Naive thymus-derived CD4-positive, alpha-beta T cell (primary cell): ENCODE data around the gene IQGAP2. TPM values are rescaled to one million over a fixed set of nuclear protein-coding genes. Genes with fewer than 3 reads are reported as not detected.

ENCODE experiments used
- ATAC-seq: fragments of 150-1000 bp; cut with Tn5 transposase; 2 replicates; pipeline ENCODE4 v1.10.0; 2021; ENCODE audit warnings: mild to moderate bottlenecking, moderate library complexity
- CTCF ChIA-PET: fragments of 350-600 bp; sonication (Branson Sonifier 250); formaldehyde crosslinking; loops from one replicate; lab custom pipeline; 2021; ENCODE audit warnings: antibody characterized with exemption; lab: Charles Lee
- POLR2A ChIA-PET: fragments of 350-600 bp; sonication (Branson Sonifier 250); formaldehyde crosslinking; loops from one replicate; lab custom pipeline; 2021; ENCODE audit warnings: antibody characterized with exemption, inconsistent platforms; lab: Charles Lee
- DNase-seq, 9 donors: peaks; one replicate each; pipeline versions ENCODE4 v3.0.0 to v3.0.0-alpha.2; 2020 to 2022; ENCODE audit warnings: mixed read lengths in 1 of 9
- H3K27ac ChIP-seq: one replicate; pipeline ENCODE4 v1.7.0; 2013; ENCODE audit warnings: mild to moderate bottlenecking, low read depth, low read length, moderate library complexity
- H3K27me3 ChIP-seq, 2 donors: one replicate each; pipeline ENCODE4 v1.7.0; 2013; ENCODE audit warnings: low read length in 2 of 2, mild to moderate bottlenecking in 2 of 2, moderate library complexity in 2 of 2; ENCODE audit not compliant: control insufficient read depth in 2 of 2, insufficient read depth in 2 of 2
- H3K36me3 ChIP-seq, 3 experiments: 1 replicate in 2 of 3; 2 replicates in 1 of 3; pipeline ENCODE4 v1.7.0; 2013; ENCODE audit warnings: low read length in 3 of 3, mild to moderate bottlenecking in 3 of 3, moderate library complexity in 1 of 3; ENCODE audit not compliant: insufficient read depth in 3 of 3, control insufficient read depth in 2 of 3
- H3K4me1 ChIP-seq, 2 donors: one replicate each; pipeline ENCODE4 v1.7.0; 2013; ENCODE audit warnings: low read length in 2 of 2, mild to moderate bottlenecking in 2 of 2, moderate library complexity in 1 of 2; ENCODE audit not compliant: control insufficient read depth in 2 of 2, insufficient read depth in 2 of 2
- H3K4me3 ChIP-seq: 2 replicates; pipeline ENCODE4 v1.7.0; 2013; ENCODE audit warnings: mild to moderate bottlenecking, low read length
- H3K9me3 ChIP-seq, 3 experiments: 1 replicate in 2 of 3; 2 replicates in 1 of 3; pipeline ENCODE4 v1.7.0; 2013; ENCODE audit warnings: low read length in 3 of 3; ENCODE audit not compliant: control insufficient read depth in 2 of 3
- H3K27ac Mint-ChIP-seq, 9 donors: one replicate each; pipeline ENCODE4 v1.8.0; 2020 to 2022; ENCODE audit warnings: mixed read lengths in 9 of 9, mild to moderate bottlenecking in 8 of 9, moderate library complexity in 5 of 9, inconsistent platforms in 2 of 9
- H3K27me3 Mint-ChIP-seq, 5 donors: one replicate each; pipeline ENCODE4 v1.8.0; 2021 to 2022; ENCODE audit warnings: mixed read lengths in 5 of 5, mild to moderate bottlenecking in 1 of 5
- H3K36me3 Mint-ChIP-seq, 5 donors: one replicate each; pipeline ENCODE4 v1.8.0; 2020 to 2022; ENCODE audit warnings: mixed read lengths in 5 of 5, mild to moderate bottlenecking in 3 of 5, inconsistent platforms in 1 of 5
- H3K4me1 Mint-ChIP-seq, 7 donors: one replicate each; pipeline ENCODE4 v1.8.0; 2020 to 2022; ENCODE audit warnings: mixed read lengths in 7 of 7, mild to moderate bottlenecking in 3 of 7, inconsistent platforms in 1 of 7
- H3K4me3 Mint-ChIP-seq, 10 donors: one replicate each; pipeline ENCODE4 v1.8.0; 2020 to 2022; ENCODE audit warnings: mild to moderate bottlenecking in 10 of 10, mixed read lengths in 10 of 10, moderate library complexity in 6 of 10, inconsistent platforms in 2 of 10
- H3K9me3 Mint-ChIP-seq, 11 donors: one replicate each; pipeline ENCODE4 v1.8.0; 2020 to 2022; ENCODE audit warnings: mixed read lengths in 11 of 11, mild to moderate bottlenecking in 4 of 11, inconsistent platforms in 1 of 11, moderate library complexity in 1 of 11
- intact Hi-C, 2 donors: fragments of 100-400 bp; cut with micrococcal nuclease; formaldehyde crosslinking; loops; one replicate each; pipeline ENCODE4 v1.15.1; 2023
- polyA plus RNA-seq, 2 donors: library from polyadenylated mRNA; unstranded; fragments of 300-500 nt; fragmentation: Illumina TruSeq; gene quantifications; one replicate each; pipeline ENCODE4 v1.2.3, GENCODE V29; 2021
- total RNA-seq, 6 experiments: library from RNA in 5 of 6; stranded (reverse) in 5 of 6; gene quantifications; 1 replicate in 5 of 6; 2 replicates in 1 of 6; pipeline ENCODE4 v1.2.3 and lab custom pipeline; 2021 to 2026

IQGAP2 gene
- total and polyA plus RNA-seq, 7 experiments from 2014 or later, result 19.0 to 114 (median 86.3) TPM

DNA sequence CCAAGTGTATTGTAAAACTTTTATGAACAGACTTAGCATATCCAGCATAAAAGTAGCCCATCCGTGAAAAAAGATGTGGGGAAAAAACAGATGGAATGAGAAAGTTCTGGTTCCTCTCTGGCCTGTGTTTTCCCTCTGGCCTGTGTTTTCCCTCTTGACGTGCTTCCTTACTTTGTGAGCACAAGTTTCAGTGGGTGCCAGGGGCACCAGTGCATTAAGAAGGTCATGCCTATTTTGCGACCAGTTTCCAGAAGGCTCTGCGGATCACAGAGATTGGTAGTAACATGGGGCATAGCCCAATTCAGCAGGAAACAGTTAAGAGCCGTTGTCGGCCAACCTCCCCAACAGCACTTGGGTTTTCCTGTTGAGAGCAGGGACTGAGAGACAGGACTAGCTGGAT is 43.7 kb downstream of the IQGAP2 start:
- CTCF ChIA-PET, result interaction anchor here (0.6 kb wide), 1 partner anchor 13 kb away, joined by 3 read pairs; no protein-coding TSS in a partner anchor
- peaks cover 28 to 73% (median 69%) of the 10 kb centered on the region in 7 donors for H3K4me1 Mint-ChIP-seq
- Histone ChIP-seq H3K36me3 (peaks cover 0 to 6% (median 4%) of the 10 kb centered on the region in 3 experiments), H3K27me3 (no peaks in the 10 kb centered on the region), H3K4me3 (no peak overlapping the region), H3K4me1 (peaks cover 21 to 22% of the 10 kb centered on the region in 2 donors), H3K9me3 (no peaks in the 10 kb centered on the region), H3K27ac (no peak overlapping the region)
- no peaks in the 10 kb centered on the region for H3K9me3 Mint-ChIP-seq
- POLR2A ChIA-PET, result no interaction called here
- no peak overlapping the region for H3K27ac Mint-ChIP-seq
- no peaks in the 10 kb centered on the region for H3K27me3 Mint-ChIP-seq
- DNase-seq, result no peak
- H3K36me3 Mint-ChIP-seq, result peaks cover 19 to 62% (median 54%) of the 10 kb centered on the region in 5 donors
- ATAC-seq, result no peak
- intact Hi-C loops, result loop anchor here in 1 of 2 donors (2.0 kb wide), 1 partner anchor 14 kb away; no protein-coding TSS in a partner anchor
- H3K4me3 Mint-ChIP-seq, result no peak overlapping the region

GRCh38 chr5:76449606-76450005 is 46.5 kb downstream of the IQGAP2 start:
- Mint-ChIP-seq H3K27ac (peak overlapping the region in 3 of 9 donors; percentile 7 to 64 (median 8)), H3K4me1 (peaks cover 28 to 66% (median 60%) of the 10 kb centered on the region in 7 donors), H3K4me3 (peak overlapping the region in 6 of 10 donors; percentile 8 to 60 (median 24)), H3K9me3 (no peaks in the 10 kb centered on the region), H3K27me3 (no peaks in the 10 kb centered on the region), H3K36me3 (peaks cover 19 to 53% (median 45%) of the 10 kb centered on the region in 5 donors)
- intact Hi-C loops, result loop anchor here in 1 of 2 donors (2.0 kb wide), 1 partner anchor 23 kb away; no protein-coding TSS in a partner anchor
- H3K4me3 ChIP-seq, result no peak overlapping the region
- no peak for DNase-seq
- peaks cover 21 to 22% of the 10 kb centered on the region in 2 donors for H3K4me1 ChIP-seq
- H3K36me3 ChIP-seq, result peaks cover 0 to 6% (median 4%) of the 10 kb centered on the region in 3 experiments
- ChIA-PET CTCF (no interaction called here), POLR2A (interaction anchor here (0.7 to 1.6 kb wide), 2 partner anchors 24 to 45 kb away, joined by 3 to 4 read pairs; no protein-coding TSS in a partner anchor)
- no peak overlapping the region for H3K27ac ChIP-seq
- H3K9me3 ChIP-seq, result no peaks in the 10 kb centered on the region
- H3K27me3 ChIP-seq, result no peaks in the 10 kb centered on the region
- no peak for ATAC-seq

- ChIA-PET CTCF (no interaction called here), POLR2A (interaction anchor here (0.5 to 1.6 kb wide), 4 partner anchors 19 to 70 kb away, joined by 3 to 4 read pairs (median 4); no protein-coding TSS in a partner anchor)
- Mint-ChIP-seq H3K27ac (peak overlapping the region in 4 of 9 donors; percentile 2 to 64 (median 34)), H3K36me3 (peaks cover 16 to 50% (median 41%) of the 10 kb centered on the region in 5 donors), H3K4me3 (peak overlapping the region in 8 of 10 donors; percentile 26 to 73 (median 44)), H3K9me3 (no peaks in the 10 kb centered on the region), H3K4me1 (peaks cover 26 to 64% (median 57%) of the 10 kb centered on the region in 7 donors), H3K27me3 (no peaks in the 10 kb centered on the region)
- ATAC-seq, result no peak
- Histone ChIP-seq H3K36me3 (peaks cover 0 to 6% (median 4%) of the 10 kb centered on the region in 3 experiments), H3K9me3 (no peaks in the 10 kb centered on the region), H3K27ac (no peak overlapping the region), H3K4me3 (no peak overlapping the region), H3K4me1 (peaks cover 21 to 22% of the 10 kb centered on the region in 2 donors), H3K27me3 (no peaks in the 10 kb centered on the region)
- intact Hi-C loops, result loop anchor here in 1 of 2 donors (2.0 kb wide), 1 partner anchor 23 kb away; no protein-coding TSS in a partner anchor
- DNase-seq, result no peak
Observed at GRCh38 chr5:76450054-76450453, 47.0 kb downstream of the IQGAP2 start.

DNA sequence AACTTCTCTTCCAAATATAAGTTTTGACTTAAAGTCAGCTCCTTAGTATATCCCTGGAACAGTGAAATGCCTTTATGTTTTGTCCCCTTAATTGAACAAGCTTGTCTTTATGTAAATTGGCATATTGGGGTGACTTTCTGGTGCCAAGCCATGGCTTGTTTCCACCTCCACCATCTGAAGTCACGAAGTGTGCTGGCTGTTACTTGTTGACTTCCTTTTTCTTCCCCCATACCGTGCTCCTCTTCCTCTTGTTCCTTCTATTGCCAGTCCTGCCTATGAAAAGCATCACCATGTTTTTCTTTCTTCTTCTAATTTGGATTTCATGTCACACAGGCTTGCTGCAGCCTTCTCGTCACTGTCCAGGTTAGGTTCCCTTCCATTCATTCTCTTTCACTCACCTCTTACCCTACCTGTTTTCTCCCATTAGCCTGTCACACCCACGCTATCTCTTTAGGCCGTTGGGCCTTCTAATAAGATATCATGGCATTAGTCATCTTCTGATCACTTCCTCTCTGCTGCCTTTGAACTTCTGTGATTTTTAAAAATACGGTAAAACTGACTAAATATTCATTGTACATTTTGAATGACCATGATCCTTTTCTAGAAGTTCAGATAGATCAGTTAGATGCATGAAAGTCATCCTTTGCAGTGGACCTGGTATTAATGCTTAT is 48.1 kb downstream of the IQGAP2 start:
- CTCF ChIA-PET, result interaction anchor here (1.0 kb wide), 1 partner anchor 93 kb away, joined by 3 read pairs; no protein-coding TSS in a partner anchor
- Mint-ChIP-seq H3K27ac (peak overlapping the region in 3 of 9 donors; percentile 35 to 58 (median 49)), H3K9me3 (peaks cover 0 to 2% (median 0%) of the 10 kb centered on the region in 11 donors), H3K4me3 (peak overlapping the region in 6 of 10 donors; percentile 2 to 60 (median 14)), H3K27me3 (no peaks in the 10 kb centered on the region), H3K4me1 (peaks cover 31 to 64% (median 56%) of the 10 kb centered on the region in 7 donors), H3K36me3 (peaks cover 11 to 47% (median 35%) of the 10 kb centered on the region in 5 donors)
- Histone ChIP-seq H3K4me3 (no peak overlapping the region), H3K27ac (no peak overlapping the region), H3K36me3 (peaks cover 0 to 4% (median 0%) of the 10 kb centered on the region in 3 experiments), H3K4me1 (peaks cover 21 to 22% of the 10 kb centered on the region in 2 donors), H3K9me3 (no peaks in the 10 kb centered on the region), H3K27me3 (no peaks in the 10 kb centered on the region)
- DNase-seq, result no peak
- ATAC-seq, result peak; percentile 42
- POLR2A ChIA-PET, result interaction anchor here (1.2 to 1.6 kb wide), 2 partner anchors 23 to 69 kb away, joined by 3 to 4 read pairs; no protein-coding TSS in a partner anchor
- intact Hi-C loops, result loop anchor here in 1 of 2 donors (2.0 kb wide), 1 partner anchor 22 kb away; no protein-coding TSS in a partner anchor

- Histone ChIP-seq H3K27ac (no peak overlapping the region), H3K4me3 (no peak overlapping the region), H3K27me3 (no peaks in the 10 kb centered on the region), H3K4me1 (peaks cover 0 to 22% of the 10 kb centered on the region in 2 donors), H3K9me3 (no peaks in the 10 kb centered on the region), H3K36me3 (no peaks in the 10 kb centered on the region)
- Mint-ChIP-seq H3K36me3 (peaks cover 0 to 34% (median 28%) of the 10 kb centered on the region in 5 donors), H3K4me3 (no peak overlapping the region), H3K27ac (peak overlapping the region in 2 of 9 donors; percentile 11 to 55), H3K27me3 (no peaks in the 10 kb centered on the region), H3K9me3 (peaks cover 0 to 5% (median 0%) of the 10 kb centered on the region in 11 donors), H3K4me1 (peaks cover 41 to 71% (median 57%) of the 10 kb centered on the region in 7 donors)
- CTCF ChIA-PET, result interaction anchor here (0.7 kb wide), 1 partner anchor 1989 kb away, joined by 4 read pairs; no protein-coding TSS in a partner anchor
- intact Hi-C loops, result no loop called here
- no peak for ATAC-seq
- no peak for DNase-seq
- POLR2A ChIA-PET, result no interaction called here
Observed at GRCh38 chr5:76455531-76456133, 52.5 kb downstream of the IQGAP2 start.

- no peaks in the 10 kb centered on the region for H3K27me3 Mint-ChIP-seq
Observed at GRCh38 chr5:76456258-76456657, 53.2 kb downstream of the IQGAP2 start.

More at GRCh38 chr5:76456258-76456657, 53.2 kb downstream of the IQGAP2 start:
- ATAC-seq, result no peak
- peaks cover 0 to 18% of the 10 kb centered on the region in 2 donors for H3K4me1 ChIP-seq
- no peaks in the 10 kb centered on the region for H3K36me3 ChIP-seq
- H3K4me1 Mint-ChIP-seq, result peaks cover 35 to 64% (median 51%) of the 10 kb centered on the region in 7 donors
- intact Hi-C loops, result no loop called here
- H3K27me3 ChIP-seq, result no peaks in the 10 kb centered on the region
- no peaks in the 10 kb centered on the region for H3K9me3 ChIP-seq
- H3K27ac Mint-ChIP-seq, result peak overlapping the region in 3 of 9 donors; percentile 2 to 55 (median 11)
- peaks cover 0 to 5% (median 0%) of the 10 kb centered on the region in 11 donors for H3K9me3 Mint-ChIP-seq
- H3K27ac ChIP-seq, result no peak overlapping the region
- no peak for DNase-seq
- no peak overlapping the region for H3K4me3 Mint-ChIP-seq
- CTCF ChIA-PET, result no interaction called here
- H3K4me3 ChIP-seq, result no peak overlapping the region
- POLR2A ChIA-PET, result no interaction called here
- peaks cover under 1 to 29% (median 21%) of the 10 kb centered on the region in 5 donors for H3K36me3 Mint-ChIP-seq
